HepG2 (cell line): ENCODE measurements around the gene OSGIN1.

Experiments
- CTCF ChIP-seq: sonication (generic); formaldehyde crosslinking; IDR thresholded peaks from 2 replicates; pipeline ENCODE4 v1.5.0; 2020; ENCODE audit warnings: mild to moderate bottlenecking, missing genetic modification reagents, moderate library complexity
- FOXM1 ChIP-seq: sonication (generic); formaldehyde crosslinking; IDR thresholded peaks from 2 replicates; pipeline ENCODE4 v1.5.0; 2020; ENCODE audit warnings: missing genetic modification reagents
- IRX3 ChIP-seq: sonication (generic); formaldehyde crosslinking; IDR thresholded peaks from 2 replicates; pipeline ENCODE4 v1.8.1; 2023; ENCODE audit warnings: mild to moderate bottlenecking, low read depth, missing genetic modification reagents, borderline replicate concordance
- MXD4 ChIP-seq: IDR thresholded peaks from 2 replicates; pipeline ENCODE4 v1.6.1; 2016; ENCODE audit warnings: mild to moderate bottlenecking, missing biosample characterization, missing genetic modification reagents
- SIN3A ChIP-seq: IDR thresholded peaks from 2 replicates; pipeline ENCODE4 v1.6.1; 2011; ENCODE audit warnings: low read depth, mild to moderate bottlenecking, control low read depth, low read length, borderline replicate concordance
- SMAD1 ChIP-seq: sonication (generic); formaldehyde crosslinking; IDR thresholded peaks from 2 replicates; pipeline ENCODE4 v1.4.0; 2020; ENCODE audit warnings: missing genetic modification reagents, low read depth, mild to moderate bottlenecking, borderline replicate concordance
- SMYD3 ChIP-seq: sonication (generic); formaldehyde crosslinking; IDR thresholded peaks from 2 replicates; pipeline ENCODE4 v1.8.1; 2023; ENCODE audit warnings: mild to moderate bottlenecking, missing genetic modification reagents
- SRSF4 ChIP-seq: fragments of 200-400 bp; formaldehyde crosslinking; IDR thresholded peaks from one replicate; pipeline ENCODE4 v1.6.1; 2018; ENCODE audit warnings: mild to moderate bottlenecking, low read depth, low read length, moderate library complexity; ENCODE audit not compliant: poor library complexity, severe bottlenecking
- XRCC5 ChIP-seq: fragments of 200-400 bp; formaldehyde crosslinking; optimal IDR thresholded peaks from 2 replicates; pipeline ENCODE3; 2017; ENCODE audit warnings: mild to moderate bottlenecking, low read length
- YY1 ChIP-seq: IDR thresholded peaks from 2 replicates; pipeline ENCODE4 v1.6.1; 2011; ENCODE audit warnings: low read length, low read depth, moderate library complexity, mild to moderate bottlenecking; ENCODE audit not compliant: insufficient read depth, insufficient replicate concordance
- ZFP36 ChIP-seq: fragments of 150-350 bp; IDR thresholded peaks from 2 replicates; pipeline ENCODE4 v1.6.1; 2018; ENCODE audit warnings: borderline replicate concordance, low read length, low read depth; ENCODE audit not compliant: partially characterized antibody
- ZNF143 ChIP-seq: sonication (generic); formaldehyde crosslinking; IDR thresholded peaks from 2 replicates; pipeline ENCODE4 v1.4.0; 2020; ENCODE audit warnings: missing genetic modification reagents
- ZNF496 ChIP-seq: sonication (generic); formaldehyde crosslinking; IDR thresholded peaks from 2 replicates; pipeline ENCODE4 v1.8.1; 2023; ENCODE audit warnings: mild to moderate bottlenecking, moderate library complexity, missing genetic modification reagents; ENCODE audit not compliant: insufficient replicate concordance
- ZNF510 ChIP-seq: sonication (generic); formaldehyde crosslinking; IDR thresholded peaks from 2 replicates; pipeline ENCODE4 v1.4.0; 2020; ENCODE audit warnings: low read depth, mild to moderate bottlenecking, missing genetic modification reagents

- no peak for TF ChIP-seq ZNF510 (CRISPR knock-in tag)
- TF ChIP-seq SRSF4, result no peak
- no peak for TF ChIP-seq YY1
- TF ChIP-seq CTCF (CRISPR knock-in tag), result no peak
- no peak for TF ChIP-seq SIN3A
- TF ChIP-seq XRCC5, result no peak
- no peak for TF ChIP-seq SMYD3 (CRISPR knock-in tag)
- no peak for TF ChIP-seq ZNF143 (CRISPR knock-in tag)
- no peak for TF ChIP-seq MXD4 (CRISPR knock-in tag)
- TF ChIP-seq ZNF496 (CRISPR knock-in tag), result no peak
- TF ChIP-seq FOXM1, result no peak
- TF ChIP-seq ZFP36, result no peak
- TF ChIP-seq IRX3 (CRISPR knock-in tag), result no peak
- no peak for TF ChIP-seq SMAD1 (CRISPR knock-in tag)
These were observed 45.9 kb upstream of the OSGIN1 start for GRCh38 chr16:83907111-83907510.
